A549 (cell line): Measurements from ENCODE around the gene HSPG2. TPM values are rescaled to one million over a fixed set of nuclear protein-coding genes. Genes with fewer than 3 reads are reported as not detected.

Source experiments
- ATAC-seq, 2 experiments: fragments of 200-7000 bp in 1 of 2; fragments of >200 bp in 1 of 2; cut with Nextera tagmentation in 1 of 2; cut with Tn5 transposase in 1 of 2; 3 replicates each; pipeline versions ENCODE4 v1.8.0 to v1.9.1; 2018 to 2020; ENCODE audit warnings: mild to moderate bottlenecking in 1 of 2, moderate library complexity in 1 of 2
- CTCF ChIA-PET: fragments of 300-600 bp; sonication (Branson Sonifier 250); formaldehyde crosslinking; extraction: SDS; loops from one replicate; lab custom pipeline; 2021; ENCODE audit warnings: antibody characterized with exemption, inconsistent platforms; lab: Yijun Ruan, JAX
- POLR2A ChIA-PET: fragments of 350-600 bp; formaldehyde crosslinking; extraction: SDS; loops from one replicate; lab custom pipeline; 2021; ENCODE audit warnings: antibody characterized with exemption, inconsistent platforms; lab: Yijun Ruan, JAX
- DNase-seq, 2 experiments: peaks; one replicate each; pipeline versions ENCODE4 v3.0.0 to v3.0.0-alpha.2; 2011 to 2016; ENCODE audit warnings: low read depth in 1 of 2, low spot score in 1 of 2
- FAIRE-seq: peaks from 2 replicates; lab custom pipeline; 2011; peaks lifted over from hg19 to GRCh38; lab: Jason Lieb, UNC
- H3K27ac ChIP-seq, 2 experiments: fragments of >200 bp; sonication (Bioruptor Twin); formaldehyde crosslinking; 3 replicates each; pipeline ENCODE4 v1.5.1; 2016 to 2017
- H3K4me1 ChIP-seq: fragments of >200 bp; sonication (Bioruptor Twin); formaldehyde crosslinking; 3 replicates; pipeline ENCODE4 v1.6.1; 2016
- H3K4me2 ChIP-seq: fragments of >200 bp; sonication (Bioruptor Twin); formaldehyde crosslinking; 3 replicates; pipeline ENCODE4 v1.6.1; 2016
- H3K4me3 ChIP-seq: fragments of >200 bp; sonication (Bioruptor Twin); formaldehyde crosslinking; 3 replicates; pipeline ENCODE4 v1.5.1; 2016
- H3K9me3 ChIP-seq: fragments of >200 bp; sonication (Bioruptor Twin); formaldehyde crosslinking; 3 replicates; pipeline ENCODE4 v1.6.1; 2016
- CBX8 ChIP-seq: fragments of 200-600 bp; sonication (generic); IDR thresholded peaks from 2 replicates; pipeline ENCODE4 v1.6.1; 2016
- EHF ChIP-seq: fragments of 250-450 bp; sonication (Bioruptor Pico); IDR thresholded peaks from 2 replicates; pipeline ENCODE4 v1.5.0; 2020; ENCODE audit warnings: mild to moderate bottlenecking
- EP300 ChIP-seq, 2 experiments: fragments of >200 bp; sonication (Bioruptor Twin); formaldehyde crosslinking; IDR thresholded peaks; 2 replicates in 1 of 2; 3 replicates in 1 of 2; pipeline ENCODE4 v1.6.1; 2016 to 2017
- ESRRA ChIP-seq: fragments of 150-350 bp; IDR thresholded peaks from 2 replicates; pipeline ENCODE4 v1.6.1; 2014; ENCODE audit warnings: mild to moderate bottlenecking, low read length, borderline replicate concordance
- FOXS1 ChIP-seq: fragments of 250-450 bp; sonication (Bioruptor Pico); IDR thresholded peaks from 2 replicates; pipeline ENCODE4 v1.5.0; 2020; ENCODE audit warnings: mild to moderate bottlenecking, moderate library complexity
- GATA3 ChIP-seq: IDR thresholded peaks from 2 replicates; pipeline ENCODE4 v1.6.1; 2012; ENCODE audit warnings: borderline replicate concordance
- HOXA7 ChIP-seq: fragments of 250-450 bp; sonication (Bioruptor Pico); IDR thresholded peaks from 2 replicates; pipeline ENCODE4 v1.5.0; 2020; ENCODE audit warnings: mild to moderate bottlenecking, moderate library complexity
- HOXB5 ChIP-seq: fragments of 250-450 bp; sonication (Bioruptor Pico); IDR thresholded peaks from 2 replicates; pipeline ENCODE4 v1.5.0; 2020; ENCODE audit warnings: mild to moderate bottlenecking, moderate library complexity
- JUN ChIP-seq, 2 experiments: fragments of >200 bp; sonication (Bioruptor Twin); formaldehyde crosslinking; IDR thresholded peaks; 2 replicates in 1 of 2; 3 replicates in 1 of 2; pipeline ENCODE4 v1.6.1; 2016 to 2017
- MAFK ChIP-seq: fragments of 450-650 bp; IDR thresholded peaks from 2 replicates; pipeline ENCODE4 v1.6.1; 2014; ENCODE audit not compliant: partially characterized antibody
- MAZ ChIP-seq: fragments of 150-350 bp; IDR thresholded peaks from 2 replicates; pipeline ENCODE4 v1.6.1; 2014; ENCODE audit warnings: antibody characterized with exemption, low read depth, low read length, borderline replicate concordance
- NPAS2 ChIP-seq: fragments of 250-450 bp; sonication (Bioruptor Pico); IDR thresholded peaks from 2 replicates; pipeline ENCODE4 v1.8.0; 2022; ENCODE audit warnings: mild to moderate bottlenecking, moderate library complexity, borderline replicate concordance
- SREBF2 ChIP-seq: fragments of 450-650 bp; IDR thresholded peaks from 2 replicates; pipeline ENCODE4 v1.6.1; 2014; ENCODE audit warnings: mild to moderate bottlenecking, moderate library complexity
- TFCP2L1 ChIP-seq: fragments of 250-450 bp; sonication (Bioruptor Pico); IDR thresholded peaks from 2 replicates; pipeline ENCODE4 v1.5.0; 2021; ENCODE audit warnings: mild to moderate bottlenecking
- ZFP36 ChIP-seq: fragments of 450-650 bp; IDR thresholded peaks from 2 replicates; pipeline ENCODE4 v1.6.1; 2014; ENCODE audit warnings: borderline replicate concordance; ENCODE audit not compliant: partially characterized antibody
- ZSCAN20 ChIP-seq: fragments of 250-450 bp; sonication (Bioruptor Pico); IDR thresholded peaks from 2 replicates; pipeline ENCODE4 v1.8.0; 2022; ENCODE audit warnings: mild to moderate bottlenecking, moderate library complexity
- WGBS: methylation state at CpG from one replicate; pipeline ENCODE4 v1.1.6; 2017; ENCODE audit errors: missing lambda C conversion rate; 5-methylcytosine and 5-hydroxymethylcytosine counted together
- polyA plus RNA-seq, 4 experiments: library from polyadenylated mRNA; depleted of rRNA in 3 of 4; stranded (reverse); fragments of >200 nt; fragmentation: RNase III in 1 of 4; extraction: RNeasy Plus Mini Kit Qiagen cat#74134 plus additional on column Dnase treatment in 1 of 4; gene quantifications; 2 replicates in 3 of 4; 3 replicates in 1 of 4; pipeline ENCODE4 v1.2.3, GENCODE V29; 2011 to 2017
- TF ChIP-seq, protein P1 (sequence below): fragments of 150-350 bp; IDR thresholded peaks from 2 replicates; pipeline ENCODE4 v1.6.1; 2014; ENCODE audit warnings: low read depth, mild to moderate bottlenecking, low read length
- TF ChIP-seq, protein P2 (sequence below): fragments of 200-600 bp; sonication (generic); IDR thresholded peaks from 2 replicates; pipeline ENCODE4 v1.6.1; 2016; ENCODE audit warnings: antibody characterized with exemption, mild to moderate bottlenecking, moderate library complexity
- TF ChIP-seq, protein P3 (sequence below): IDR thresholded peaks from 2 replicates; pipeline ENCODE4 v1.6.1; 2012
- TF ChIP-seq, protein P4 (sequence below): fragments of 250-450 bp; sonication (Bioruptor Pico); IDR thresholded peaks from 2 replicates; pipeline ENCODE4 v1.5.0; 2021; ENCODE audit warnings: mild to moderate bottlenecking, moderate library complexity, borderline replicate concordance

The HSPG2 gene
- polyA plus RNA-seq, 2 of the 4 experiments (the other 2 are of a cell fraction): 7.0 to 42.7 TPM

DNA sequence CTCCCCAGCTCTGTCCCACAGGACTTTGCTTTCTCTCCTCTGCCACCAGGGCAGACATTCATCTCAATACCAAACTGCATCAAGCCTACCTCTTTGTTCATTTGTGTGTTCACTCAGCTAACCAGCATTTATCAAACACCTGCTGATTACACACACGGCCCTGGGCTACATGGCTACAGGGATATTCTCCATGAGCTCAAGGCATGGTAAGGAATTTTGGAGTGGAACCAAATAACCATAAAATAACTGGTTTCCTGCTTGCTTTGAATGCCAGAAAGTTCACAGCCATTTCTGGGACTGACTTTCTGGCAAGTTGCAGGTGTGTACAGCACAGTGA, 70.4 kb downstream of the HSPG2 start:
- ATAC-seq: no peak
- WGBS: 71% methylated on average over 1 of the region's 1 CpG
- DNase-seq: no peak
- Histone ChIP-seq H3K9me3 (no peaks in the 10 kb centered on the region), H3K27ac (no peak overlapping the region), H3K4me1 (peaks cover 33% of the 10 kb centered on the region), H3K4me3 (no peak overlapping the region), H3K4me2 (no peak overlapping the region)
- POLR2A ChIA-PET: no interaction called here
- no peak for FAIRE-seq
- no peak for TF ChIP-seq EP300 (IDR thresholded peaks at IDR 0.05)
- TF ChIP-seq ZSCAN20 (CRISPR knock-in tag): no peak
- TF ChIP-seq ZFP36: no peak
- no peak for TF ChIP-seq ESRRA
- no peak for TF ChIP-seq JUN (IDR thresholded peaks at IDR 0.05)
- TF ChIP-seq CBX8: no peak
- no peak for TF ChIP-seq HOXB5 (CRISPR knock-in tag)
- no peak for TF ChIP-seq MAZ
- TF ChIP-seq, protein P1, sequence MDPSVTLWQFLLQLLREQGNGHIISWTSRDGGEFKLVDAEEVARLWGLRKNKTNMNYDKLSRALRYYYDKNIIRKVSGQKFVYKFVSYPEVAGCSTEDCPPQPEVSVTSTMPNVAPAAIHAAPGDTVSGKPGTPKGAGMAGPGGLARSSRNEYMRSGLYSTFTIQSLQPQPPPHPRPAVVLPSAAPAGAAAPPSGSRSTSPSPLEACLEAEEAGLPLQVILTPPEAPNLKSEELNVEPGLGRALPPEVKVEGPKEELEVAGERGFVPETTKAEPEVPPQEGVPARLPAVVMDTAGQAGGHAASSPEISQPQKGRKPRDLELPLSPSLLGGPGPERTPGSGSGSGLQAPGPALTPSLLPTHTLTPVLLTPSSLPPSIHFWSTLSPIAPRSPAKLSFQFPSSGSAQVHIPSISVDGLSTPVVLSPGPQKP: no peak
- TF ChIP-seq, protein P2, sequence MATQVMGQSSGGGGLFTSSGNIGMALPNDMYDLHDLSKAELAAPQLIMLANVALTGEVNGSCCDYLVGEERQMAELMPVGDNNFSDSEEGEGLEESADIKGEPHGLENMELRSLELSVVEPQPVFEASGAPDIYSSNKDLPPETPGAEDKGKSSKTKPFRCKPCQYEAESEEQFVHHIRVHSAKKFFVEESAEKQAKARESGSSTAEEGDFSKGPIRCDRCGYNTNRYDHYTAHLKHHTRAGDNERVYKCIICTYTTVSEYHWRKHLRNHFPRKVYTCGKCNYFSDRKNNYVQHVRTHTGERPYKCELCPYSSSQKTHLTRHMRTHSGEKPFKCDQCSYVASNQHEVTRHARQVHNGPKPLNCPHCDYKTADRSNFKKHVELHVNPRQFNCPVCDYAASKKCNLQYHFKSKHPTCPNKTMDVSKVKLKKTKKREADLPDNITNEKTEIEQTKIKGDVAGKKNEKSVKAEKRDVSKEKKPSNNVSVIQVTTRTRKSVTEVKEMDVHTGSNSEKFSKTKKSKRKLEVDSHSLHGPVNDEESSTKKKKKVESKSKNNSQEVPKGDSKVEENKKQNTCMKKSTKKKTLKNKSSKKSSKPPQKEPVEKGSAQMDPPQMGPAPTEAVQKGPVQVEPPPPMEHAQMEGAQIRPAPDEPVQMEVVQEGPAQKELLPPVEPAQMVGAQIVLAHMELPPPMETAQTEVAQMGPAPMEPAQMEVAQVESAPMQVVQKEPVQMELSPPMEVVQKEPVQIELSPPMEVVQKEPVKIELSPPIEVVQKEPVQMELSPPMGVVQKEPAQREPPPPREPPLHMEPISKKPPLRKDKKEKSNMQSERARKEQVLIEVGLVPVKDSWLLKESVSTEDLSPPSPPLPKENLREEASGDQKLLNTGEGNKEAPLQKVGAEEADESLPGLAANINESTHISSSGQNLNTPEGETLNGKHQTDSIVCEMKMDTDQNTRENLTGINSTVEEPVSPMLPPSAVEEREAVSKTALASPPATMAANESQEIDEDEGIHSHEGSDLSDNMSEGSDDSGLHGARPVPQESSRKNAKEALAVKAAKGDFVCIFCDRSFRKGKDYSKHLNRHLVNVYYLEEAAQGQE: no peak
- TF ChIP-seq GATA3: no peak
- TF ChIP-seq, protein P3, sequence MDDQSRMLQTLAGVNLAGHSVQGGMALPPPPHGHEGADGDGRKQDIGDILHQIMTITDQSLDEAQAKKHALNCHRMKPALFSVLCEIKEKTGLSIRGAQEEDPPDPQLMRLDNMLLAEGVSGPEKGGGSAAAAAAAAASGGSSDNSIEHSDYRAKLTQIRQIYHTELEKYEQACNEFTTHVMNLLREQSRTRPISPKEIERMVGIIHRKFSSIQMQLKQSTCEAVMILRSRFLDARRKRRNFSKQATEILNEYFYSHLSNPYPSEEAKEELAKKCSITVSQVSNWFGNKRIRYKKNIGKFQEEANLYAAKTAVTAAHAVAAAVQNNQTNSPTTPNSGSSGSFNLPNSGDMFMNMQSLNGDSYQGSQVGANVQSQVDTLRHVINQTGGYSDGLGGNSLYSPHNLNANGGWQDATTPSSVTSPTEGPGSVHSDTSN: no peak
- TF ChIP-seq FOXS1 (CRISPR knock-in tag): no peak
- no peak for TF ChIP-seq MAFK
- TF ChIP-seq TFCP2L1 (CRISPR knock-in tag): no peak
- TF ChIP-seq, protein P4, sequence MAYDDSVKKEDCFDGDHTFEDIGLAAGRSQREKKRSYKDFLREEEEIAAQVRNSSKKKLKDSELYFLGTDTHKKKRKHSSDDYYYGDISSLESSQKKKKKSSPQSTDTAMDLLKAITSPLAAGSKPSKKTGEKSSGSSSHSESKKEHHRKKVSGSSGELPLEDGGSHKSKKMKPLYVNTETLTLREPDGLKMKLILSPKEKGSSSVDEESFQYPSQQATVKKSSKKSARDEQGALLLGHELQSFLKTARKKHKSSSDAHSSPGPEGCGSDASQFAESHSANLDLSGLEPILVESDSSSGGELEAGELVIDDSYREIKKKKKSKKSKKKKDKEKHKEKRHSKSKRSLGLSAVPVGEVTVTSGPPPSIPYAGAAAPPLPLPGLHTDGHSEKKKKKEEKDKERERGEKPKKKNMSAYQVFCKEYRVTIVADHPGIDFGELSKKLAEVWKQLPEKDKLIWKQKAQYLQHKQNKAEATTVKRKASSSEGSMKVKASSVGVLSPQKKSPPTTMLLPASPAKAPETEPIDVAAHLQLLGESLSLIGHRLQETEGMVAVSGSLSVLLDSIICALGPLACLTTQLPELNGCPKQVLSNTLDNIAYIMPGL (CRISPR knock-in tag): no peak
- no peak for TF ChIP-seq HOXA7
- TF ChIP-seq SREBF2: no peak
- no peak for TF ChIP-seq EHF (CRISPR knock-in tag)
- no peak for TF ChIP-seq NPAS2
- CTCF ChIA-PET: interaction anchor here (0.6 to 1.1 kb wide), 2 partner anchors 14 to 96 kb away, joined by 3 read pairs; no protein-coding TSS in a partner anchor
